NCI-H1417 treated with DMSO at 0.1 percent for 48 hours (cell line): ENCODE data around the gene ASTN1.

Source experiments
- DNase-seq: peaks from one replicate; lab custom pipeline; 2025; lab: John Stamatoyannopoulos, UW

Gene ASTN1

DNA sequence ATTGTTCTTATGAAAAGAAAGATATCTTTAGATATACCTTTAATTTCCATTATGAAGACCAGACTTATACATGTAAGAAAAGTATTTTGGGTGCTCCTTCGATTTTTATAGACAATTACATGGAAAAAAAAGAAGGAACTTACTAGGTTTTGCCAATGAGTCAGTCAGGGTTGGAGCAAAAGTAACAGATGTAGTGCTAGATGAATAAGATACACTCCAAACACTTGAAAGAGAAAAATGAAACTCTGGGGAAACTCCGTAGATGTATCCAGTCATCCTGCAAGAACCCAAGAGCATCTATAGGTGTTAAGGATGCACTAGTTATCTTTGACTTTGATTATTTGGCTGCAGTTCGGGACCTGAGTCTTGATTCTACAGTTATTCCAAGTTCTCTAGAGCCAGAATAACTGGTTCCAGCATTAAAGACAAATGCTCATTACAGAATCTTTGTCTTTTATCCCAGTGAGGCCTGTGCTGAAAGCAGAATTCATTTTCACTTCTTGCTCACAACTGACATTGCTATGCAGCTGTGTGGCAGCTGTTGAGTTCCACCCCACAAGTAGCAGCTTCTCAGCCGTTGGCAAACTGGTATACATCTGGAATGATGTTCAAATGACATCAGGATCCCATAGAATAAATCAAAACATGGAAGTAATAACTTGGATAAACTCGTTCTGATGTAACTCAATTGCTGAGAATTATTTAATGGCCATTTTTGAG, 326.1 kb downstream of the ASTN1 start:
- no peak for DNase-seq

DNA sequence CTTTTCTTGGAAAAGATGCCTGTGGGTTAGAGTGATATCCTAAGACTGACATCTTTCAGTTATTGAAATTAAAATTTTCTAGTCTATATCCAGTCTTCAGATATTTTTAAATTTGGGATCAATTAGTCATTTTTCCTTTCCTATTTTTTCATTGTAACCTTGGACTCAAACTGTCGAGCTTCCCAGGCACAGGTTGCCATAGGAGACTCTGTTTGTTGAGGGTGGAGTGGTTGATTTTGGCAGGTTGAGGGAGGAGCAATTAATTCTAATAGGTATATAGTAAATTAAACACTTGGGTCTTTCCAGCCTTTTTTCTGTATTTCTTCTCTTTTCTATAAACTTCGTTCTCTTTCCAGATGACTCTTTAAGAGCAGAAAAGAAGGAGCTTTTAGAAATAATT, 326.8 kb downstream of the ASTN1 start:
- DNase-seq = peak; percentile 22

DNA sequence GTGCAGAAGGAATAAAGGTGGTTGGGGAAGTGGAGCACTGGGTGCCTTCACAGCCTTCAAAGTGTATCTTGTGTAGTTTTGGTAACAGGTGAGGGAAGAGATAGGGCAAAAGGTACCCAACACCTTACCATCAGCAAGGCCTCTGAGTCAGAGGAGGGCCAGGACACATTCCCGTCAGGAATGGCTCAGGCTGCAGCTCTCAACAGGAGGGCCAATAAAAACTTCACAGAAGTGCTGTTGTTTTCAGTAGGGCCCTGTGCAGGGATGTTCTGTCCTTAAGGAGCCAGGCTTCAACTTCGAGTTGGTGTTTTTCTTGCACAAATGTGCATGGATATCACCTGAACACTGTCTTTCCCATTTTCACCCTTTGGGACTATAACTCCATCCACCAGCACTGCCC, 333.4 kb downstream of the ASTN1 start:
- DNase-seq = no peak

DNA sequence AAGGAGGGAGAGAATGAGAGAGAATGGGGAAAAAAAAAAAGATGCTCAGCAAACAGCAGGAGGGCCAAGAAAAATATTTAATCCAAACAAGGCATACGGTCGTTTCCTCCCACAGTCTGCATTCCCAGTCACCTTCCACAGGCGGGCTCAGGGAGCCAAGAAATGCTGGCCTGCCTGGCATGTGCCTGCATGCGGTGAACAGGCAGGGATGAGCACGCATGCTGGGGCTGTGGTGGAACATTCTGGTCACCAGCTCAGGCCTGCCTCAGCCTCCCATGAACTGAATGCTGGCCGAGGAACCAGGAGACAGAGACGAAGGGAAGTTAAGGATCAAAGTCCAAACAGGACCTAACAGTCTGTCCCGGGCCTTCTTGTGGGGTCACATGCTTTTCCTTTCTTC, 335.3 kb downstream of the ASTN1 start:
- DNase-seq = no peak

DNA sequence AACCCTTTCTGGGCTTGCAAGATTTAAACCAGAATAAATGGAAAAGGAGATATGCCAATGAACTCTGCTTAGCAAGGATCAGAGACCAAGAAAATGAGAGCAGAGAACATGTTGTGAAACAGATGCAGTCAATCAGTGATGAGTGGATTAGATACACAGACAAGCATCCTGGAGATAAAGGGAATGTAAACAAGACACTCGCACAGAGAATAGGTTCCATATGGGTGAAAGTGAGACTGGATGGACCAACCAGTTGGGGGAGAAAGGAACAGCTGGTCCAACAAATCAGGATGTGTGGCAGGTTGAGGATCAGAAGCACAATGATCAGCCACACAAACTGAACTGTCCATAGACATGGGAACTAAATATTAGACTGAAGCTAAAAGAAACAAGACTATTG, 338.2 kb downstream of the ASTN1 start:
- DNase-seq = no peak

DNA sequence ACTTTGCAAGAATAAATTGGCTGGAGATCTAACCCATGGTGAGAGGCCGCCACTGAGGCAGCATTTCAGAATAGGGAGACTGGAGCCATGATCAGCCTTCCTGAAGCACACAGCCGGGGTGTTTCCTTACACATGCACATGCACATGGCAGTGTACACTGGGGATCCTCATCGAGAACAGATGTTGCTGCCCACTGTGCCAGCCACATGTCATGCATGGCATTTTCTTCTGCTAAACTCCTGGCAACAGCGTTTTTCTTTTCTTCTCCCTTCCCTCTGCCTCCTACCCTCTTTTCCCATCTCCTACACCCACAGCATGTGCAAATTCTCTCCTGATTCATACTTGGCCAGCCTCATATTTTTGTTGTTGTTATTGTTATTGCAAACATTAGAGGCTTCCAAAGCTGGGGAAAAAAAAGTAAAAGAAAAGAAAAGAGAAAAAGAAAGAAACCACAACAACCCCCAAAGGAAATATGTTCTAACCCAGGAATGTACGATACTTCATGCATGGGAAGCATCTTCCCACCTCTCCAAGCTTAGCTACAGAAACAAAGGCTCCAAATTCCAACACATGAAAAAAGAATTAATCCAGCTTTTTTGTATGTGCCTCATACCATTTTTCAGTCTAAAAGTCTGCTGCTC, 344.0 kb downstream of the ASTN1 start:
- no peak for DNase-seq

DNA sequence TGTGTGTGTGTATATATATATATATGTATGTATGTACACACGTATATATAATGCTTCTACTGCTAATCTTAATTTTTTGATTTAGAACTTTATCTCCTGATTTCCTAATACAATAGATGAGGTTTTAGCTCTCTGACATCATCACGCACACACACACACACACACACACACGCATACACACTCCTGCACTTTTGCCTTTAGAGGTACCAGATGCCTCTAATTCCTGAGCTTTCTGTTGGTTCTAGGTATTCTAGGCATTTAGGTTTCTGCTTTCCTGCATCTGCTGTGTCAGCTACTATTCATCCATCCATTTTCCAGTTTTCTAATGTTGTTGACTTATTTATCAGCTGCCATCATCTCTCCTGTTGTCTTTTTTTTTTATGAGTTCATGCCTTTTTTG, 348.3 kb downstream of the ASTN1 start:
- no peak for DNase-seq

DNA sequence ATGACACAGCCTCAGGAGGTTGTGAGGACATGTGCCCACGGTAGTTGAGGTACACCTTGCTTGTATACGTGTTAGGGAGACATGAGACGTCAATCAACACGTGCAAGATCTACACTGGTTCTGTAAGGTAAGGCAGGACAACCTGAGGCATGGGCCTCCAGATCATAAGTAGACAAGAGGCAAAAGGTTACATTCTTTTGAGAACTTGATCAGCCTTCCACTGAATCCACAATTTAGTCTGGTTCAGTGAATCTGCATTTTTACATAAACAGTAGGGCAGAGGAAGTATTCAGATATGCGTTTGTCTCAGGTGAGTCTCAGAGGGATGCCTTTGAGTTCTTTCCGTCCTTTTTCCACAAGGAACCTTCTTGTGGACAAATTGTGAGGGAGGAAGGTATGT, 348.9 kb downstream of the ASTN1 start:
- DNase-seq = no peak

DNA sequence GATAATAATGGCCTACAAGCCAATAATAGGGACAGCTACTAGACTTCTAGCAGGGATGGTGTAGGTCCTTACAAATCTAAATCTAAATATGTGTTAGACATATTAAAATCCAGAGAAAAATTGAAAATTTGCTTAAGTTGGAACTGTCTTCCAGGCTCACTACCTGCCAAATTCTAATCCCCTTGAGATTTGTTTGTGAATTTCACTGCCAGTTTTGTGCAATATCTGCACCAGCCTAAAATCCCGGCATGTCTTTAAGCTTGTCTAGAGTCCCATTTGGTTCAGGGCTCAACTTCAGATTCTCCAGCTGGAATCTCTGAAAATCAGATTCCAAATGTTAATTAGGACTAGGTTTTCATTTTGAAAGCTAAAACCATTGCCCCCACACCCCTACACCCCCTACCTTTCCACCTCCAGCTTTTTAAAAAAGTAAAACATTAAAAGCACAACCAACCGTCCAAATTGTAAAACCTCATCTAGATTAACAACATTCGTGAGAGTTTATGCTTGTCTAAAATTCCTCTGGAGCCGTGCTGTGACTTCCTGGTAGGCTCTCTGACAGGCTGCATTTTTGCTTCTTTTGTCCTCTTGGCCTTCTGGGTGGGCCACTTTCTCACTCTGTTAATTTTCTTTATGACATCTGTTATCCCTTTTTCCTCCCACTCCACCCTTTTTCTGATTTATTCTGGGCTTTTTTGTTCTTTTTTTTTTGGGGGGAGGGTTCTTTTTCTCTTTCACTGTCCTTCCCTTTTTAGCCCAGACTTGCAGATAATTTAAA, 352.8 kb downstream of the ASTN1 start:
- DNase-seq = no peak

DNA sequence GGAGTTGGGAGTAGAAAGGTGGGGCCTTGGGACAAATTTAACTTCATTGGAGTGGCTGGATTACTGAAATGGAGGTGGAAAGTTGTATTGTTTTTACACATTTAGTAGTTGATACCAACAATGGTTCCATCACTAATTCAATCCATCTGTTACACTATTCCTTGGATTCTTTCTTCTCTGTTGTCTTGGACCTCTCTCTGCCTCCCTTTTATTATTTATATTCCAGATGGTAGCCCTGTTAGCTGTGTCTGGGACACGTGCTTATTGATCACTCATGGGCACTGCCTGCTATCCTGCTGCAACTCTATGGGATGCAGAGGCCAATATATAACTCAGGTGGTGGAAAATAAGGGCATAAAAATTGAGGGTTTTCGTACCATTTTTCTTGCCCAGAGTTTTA, 355.2 kb downstream of the ASTN1 start:
- DNase-seq = no peak
